Progenitor cell of endocrine pancreas (in vitro differentiated cells): Measurements from ENCODE around the gene CDH4. TPM values are rescaled to one million over a fixed set of nuclear protein-coding genes. Genes with fewer than 3 reads are reported as not detected.

ENCODE experiments used
- DNase-seq: peaks from one replicate; pipeline ENCODE4 v3.0.0; 2021; ENCODE audit warnings: low spot score; ENCODE audit not compliant: unreplicated experiment
- H3K27ac Mint-ChIP-seq: 2 replicates; pipeline ENCODE4 v1.8.0; 2021; ENCODE audit warnings: mild to moderate bottlenecking, moderate library complexity, mixed read lengths
- H3K27me3 Mint-ChIP-seq: 2 replicates; pipeline ENCODE4 v1.8.0; 2021; ENCODE audit warnings: mixed read lengths
- H3K36me3 Mint-ChIP-seq: 2 replicates; pipeline ENCODE4 v1.8.0; 2022; ENCODE audit warnings: mixed read lengths; ENCODE audit not compliant: insufficient read depth
- H3K4me1 Mint-ChIP-seq: 2 replicates; pipeline ENCODE4 v1.8.0; 2021; ENCODE audit warnings: low read depth, mixed read lengths
- H3K4me3 Mint-ChIP-seq: 2 replicates; pipeline ENCODE4 v1.8.0; 2021; ENCODE audit warnings: low read depth, mild to moderate bottlenecking, moderate library complexity, mixed read lengths
- H3K9me3 Mint-ChIP-seq: 2 replicates; pipeline ENCODE4 v1.8.0; 2021; ENCODE audit warnings: low read depth, mixed read lengths
- total RNA-seq: library from RNA; stranded (reverse); gene quantifications from 2 replicates; pipeline ENCODE4 v1.2.1, GENCODE V29; 2021
- TF ChIP-seq, protein P1 (sequence below): fragments of 200-600 bp; sonication (generic); IDR thresholded peaks from one replicate; pipeline ENCODE4 v1.5.0; 2021; ENCODE audit warnings: antibody characterized with exemption, mild to moderate bottlenecking; ENCODE audit not compliant: unreplicated experiment

Gene CDH4
- total RNA-seq, 1 donor from 2014 or later: 0.43 TPM

DNA sequence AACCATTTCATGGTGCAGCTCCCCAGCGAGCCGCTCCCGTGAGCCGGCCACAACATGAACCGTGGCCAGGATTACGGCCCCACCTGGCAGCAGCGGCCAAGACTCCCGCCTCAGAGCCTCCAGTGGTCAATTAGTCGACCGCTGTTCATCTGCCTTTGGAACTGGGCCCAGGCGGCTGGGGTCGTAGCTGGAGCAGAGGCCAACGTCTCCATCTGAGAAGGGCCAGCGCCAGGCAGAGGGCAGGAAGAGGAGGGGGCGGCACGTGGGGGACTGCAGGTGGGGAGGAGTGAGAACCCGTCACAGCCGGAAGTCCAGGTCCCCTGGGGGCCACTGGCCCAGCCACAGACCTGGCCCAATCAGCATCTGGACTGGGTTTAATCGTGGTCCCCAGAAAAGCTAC is 629.4 kb downstream of the CDH4 start:
- no peak for DNase-seq
- H3K27me3 Mint-ChIP-seq: peaks cover 17% of the 10 kb centered on the region
- TF ChIP-seq, protein P1, sequence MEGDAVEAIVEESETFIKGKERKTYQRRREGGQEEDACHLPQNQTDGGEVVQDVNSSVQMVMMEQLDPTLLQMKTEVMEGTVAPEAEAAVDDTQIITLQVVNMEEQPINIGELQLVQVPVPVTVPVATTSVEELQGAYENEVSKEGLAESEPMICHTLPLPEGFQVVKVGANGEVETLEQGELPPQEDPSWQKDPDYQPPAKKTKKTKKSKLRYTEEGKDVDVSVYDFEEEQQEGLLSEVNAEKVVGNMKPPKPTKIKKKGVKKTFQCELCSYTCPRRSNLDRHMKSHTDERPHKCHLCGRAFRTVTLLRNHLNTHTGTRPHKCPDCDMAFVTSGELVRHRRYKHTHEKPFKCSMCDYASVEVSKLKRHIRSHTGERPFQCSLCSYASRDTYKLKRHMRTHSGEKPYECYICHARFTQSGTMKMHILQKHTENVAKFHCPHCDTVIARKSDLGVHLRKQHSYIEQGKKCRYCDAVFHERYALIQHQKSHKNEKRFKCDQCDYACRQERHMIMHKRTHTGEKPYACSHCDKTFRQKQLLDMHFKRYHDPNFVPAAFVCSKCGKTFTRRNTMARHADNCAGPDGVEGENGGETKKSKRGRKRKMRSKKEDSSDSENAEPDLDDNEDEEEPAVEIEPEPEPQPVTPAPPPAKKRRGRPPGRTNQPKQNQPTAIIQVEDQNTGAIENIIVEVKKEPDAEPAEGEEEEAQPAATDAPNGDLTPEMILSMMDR: no peak
- H3K4me1 Mint-ChIP-seq: no peaks in the 10 kb centered on the region
- no peak overlapping the region for H3K27ac Mint-ChIP-seq
- no peaks in the 10 kb centered on the region for H3K9me3 Mint-ChIP-seq
- H3K4me3 Mint-ChIP-seq: no peak overlapping the region
- no peaks in the 10 kb centered on the region for H3K36me3 Mint-ChIP-seq

DNA sequence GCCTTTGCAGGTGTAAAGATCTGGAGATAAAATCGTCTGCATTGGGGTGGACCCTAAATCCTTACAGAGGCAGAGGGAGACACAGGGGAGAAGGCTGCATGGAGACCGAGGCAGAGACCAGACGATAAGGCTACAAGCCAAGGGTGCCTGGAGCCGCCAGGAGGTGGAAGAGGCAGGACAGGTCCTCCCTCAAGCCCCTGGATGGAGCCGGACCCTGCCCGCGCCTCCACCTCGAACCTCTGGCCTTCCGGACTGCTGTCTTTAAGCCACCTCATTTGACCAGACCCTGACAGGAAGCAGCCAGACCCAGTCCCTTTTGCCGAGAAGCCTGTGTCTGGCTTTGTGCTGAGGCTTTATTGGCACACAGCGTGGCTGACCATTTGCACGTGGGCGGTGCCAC is 629.8 kb downstream of the CDH4 start:
- Mint-ChIP-seq H3K27me3 (peaks cover 15% of the 10 kb centered on the region), H3K9me3 (no peaks in the 10 kb centered on the region), H3K4me1 (no peaks in the 10 kb centered on the region), H3K36me3 (no peaks in the 10 kb centered on the region), H3K4me3 (no peak overlapping the region), H3K27ac (no peak overlapping the region)
- TF ChIP-seq, protein P1: no peak
- DNase-seq: no peak

DNA sequence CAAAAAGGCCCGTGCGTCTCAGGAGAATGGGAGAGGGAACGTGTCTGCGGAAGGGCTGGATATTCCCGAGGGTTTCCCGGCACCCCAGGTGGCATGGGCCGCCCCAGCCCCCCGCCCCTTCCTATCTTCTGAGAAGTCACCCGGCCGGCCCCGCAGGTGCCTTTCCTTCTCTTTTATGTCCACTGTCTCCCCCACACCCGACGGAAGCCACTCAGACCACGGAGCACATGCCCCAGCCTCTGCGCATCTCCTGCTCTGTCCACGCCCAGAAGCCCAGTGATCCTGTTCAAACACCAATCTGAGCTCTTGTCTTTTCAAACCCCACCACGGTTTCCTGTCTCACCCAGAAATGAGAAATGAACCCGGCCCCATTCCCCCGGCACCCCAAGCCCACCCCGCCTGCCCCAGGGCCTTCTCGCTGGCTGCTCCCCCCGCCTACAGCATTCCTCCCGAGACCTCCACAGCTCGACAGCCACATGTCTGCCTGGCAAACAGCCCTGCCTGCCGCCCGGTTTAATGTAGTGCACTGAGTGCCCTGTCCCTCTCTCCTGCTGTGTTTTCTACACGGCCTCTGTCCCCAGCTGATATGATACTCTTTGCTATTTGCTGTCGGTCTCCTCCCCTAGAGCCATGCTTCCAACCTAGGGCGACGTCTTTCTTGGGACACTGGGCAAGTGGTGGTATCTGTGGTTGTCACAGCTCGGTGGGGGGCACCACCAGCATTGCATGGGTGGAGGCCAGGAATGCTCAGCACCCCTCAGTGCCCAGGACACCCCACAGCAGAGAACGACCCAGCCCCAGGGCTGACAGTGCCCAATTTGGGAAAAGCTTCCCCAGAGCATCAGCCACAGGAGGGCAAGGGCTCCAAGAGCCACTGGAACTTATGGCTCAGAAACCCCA is 630.9 kb downstream of the CDH4 start:
- Mint-ChIP-seq H3K27me3 (peaks cover 15% of the 10 kb centered on the region), H3K36me3 (no peaks in the 10 kb centered on the region), H3K4me1 (no peaks in the 10 kb centered on the region), H3K27ac (no peak overlapping the region), H3K4me3 (no peak overlapping the region), H3K9me3 (no peaks in the 10 kb centered on the region)
- TF ChIP-seq, protein P1: no peak
- DNase-seq: no peak

DNA sequence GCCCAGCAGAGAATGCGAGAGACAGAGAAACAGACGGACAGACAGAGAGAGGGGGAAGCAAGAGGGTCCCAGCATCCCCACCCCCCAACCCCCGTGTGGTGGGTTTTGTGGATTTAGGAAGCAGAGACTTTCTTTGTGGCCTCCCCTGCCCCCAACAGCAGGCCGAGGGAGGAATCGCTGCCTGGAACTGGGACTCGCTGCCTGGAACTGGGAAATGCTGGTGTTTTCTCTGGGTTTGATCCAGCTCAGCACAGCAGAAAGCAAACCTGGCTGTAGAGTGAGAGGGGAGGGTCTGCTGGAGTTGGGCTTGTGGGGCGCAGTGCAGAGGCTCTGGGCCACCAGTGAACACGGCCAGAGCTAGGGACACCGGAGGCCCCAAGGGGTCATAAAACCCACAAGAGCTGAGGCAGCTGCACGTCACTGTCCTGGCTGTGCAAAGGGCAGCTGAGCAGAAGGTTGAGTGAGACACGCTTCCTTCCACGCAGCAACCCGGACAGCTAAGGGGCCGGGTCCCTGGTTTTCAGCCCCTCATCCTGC is 631.9 kb downstream of the CDH4 start:
- Mint-ChIP-seq H3K27me3 (peaks cover 15% of the 10 kb centered on the region), H3K27ac (no peak overlapping the region), H3K4me1 (no peaks in the 10 kb centered on the region), H3K4me3 (no peak overlapping the region), H3K9me3 (no peaks in the 10 kb centered on the region), H3K36me3 (no peaks in the 10 kb centered on the region)
- TF ChIP-seq, protein P1: no peak
- DNase-seq: no peak

DNA sequence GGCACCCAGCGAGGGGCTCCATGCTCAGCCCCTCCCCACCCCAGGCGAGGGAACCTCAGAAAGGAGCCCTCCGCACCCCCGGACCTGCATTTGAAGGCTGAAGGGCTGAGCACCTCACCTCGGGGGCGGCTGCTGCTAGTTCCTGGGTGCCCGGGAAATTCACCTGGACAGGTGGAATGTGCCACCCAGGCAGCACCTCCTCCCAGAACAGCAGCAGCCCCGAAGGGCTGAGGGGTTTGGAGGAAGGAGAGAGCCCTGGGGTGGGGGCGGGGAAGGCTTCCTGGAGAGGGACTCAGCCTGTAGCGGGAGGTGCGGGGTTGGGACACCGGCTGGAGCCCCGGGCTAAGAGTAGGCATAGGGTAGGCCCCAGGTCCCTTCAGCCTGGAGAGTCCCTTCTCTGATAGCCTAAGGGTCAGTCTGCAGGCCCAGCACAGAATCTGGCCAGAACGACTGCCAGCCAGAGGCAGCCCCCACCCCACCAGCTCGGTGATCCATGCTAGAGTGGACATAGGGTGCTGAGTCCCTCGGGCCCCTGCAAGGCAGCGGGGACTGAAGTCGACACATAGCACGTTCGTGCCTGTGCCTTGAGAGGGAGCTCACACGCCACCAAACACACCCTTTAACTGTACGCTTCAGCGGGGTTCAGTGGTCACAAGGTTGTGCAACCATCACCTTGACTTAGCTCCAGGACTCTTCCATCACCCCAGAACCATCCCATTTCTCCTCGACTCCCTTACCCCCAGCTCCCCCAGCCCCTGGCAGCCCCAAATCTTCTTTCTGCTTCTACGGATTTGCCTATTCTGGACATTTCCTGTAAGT is 632.7 kb downstream of the CDH4 start:
- no peak for DNase-seq
- H3K27ac Mint-ChIP-seq: no peak overlapping the region
- H3K36me3 Mint-ChIP-seq: no peaks in the 10 kb centered on the region
- H3K4me3 Mint-ChIP-seq: no peak overlapping the region
- H3K27me3 Mint-ChIP-seq: peaks cover 15% of the 10 kb centered on the region
- TF ChIP-seq, protein P1: no peak
- peaks cover 8% of the 10 kb centered on the region for H3K9me3 Mint-ChIP-seq
- H3K4me1 Mint-ChIP-seq: no peaks in the 10 kb centered on the region
